ENCODE results near the gene FAM210B.

GRCh38 chr20:56361900-56362299 lies 3.1 kb downstream of the FAM210B start:
- TF ChIP-seq CTCF (IDR thresholded peaks at IDR 0.05; ENCODE audit: insufficient read depth, low read length, poor library complexity, severe bottlenecking) (no peak), EZH2phosphoT487 (conservative IDR thresholded peaks at IDR 0.05; ENCODE audit: low read length) (no peak)
